Right lobe of liver (tissue), 4 donors: Measurements from ENCODE around the gene SOS2.

Experiments
- CTCF ChIP-seq, 4 donors: fragments of 200-600 bp in 3 of 4; fragments of 450-650 bp in 1 of 4; IDR thresholded peaks; one replicate each; pipeline versions ENCODE4 v1.5.1 to v1.8.0; 2016 to 2022; ENCODE audit warnings: antibody characterized with exemption in 4 of 4, mild to moderate bottlenecking in 2 of 4
- POLR2A ChIP-seq: fragments of 450-650 bp; IDR thresholded peaks from one replicate; pipeline ENCODE4 v1.6.1; 2017; ENCODE audit warnings: antibody characterized with exemption, mild to moderate bottlenecking
- donor health status: DM: no; HTN: no; CAD: no.
- donor health status: DM: no; HTN: no; CAD: no.
- donor health status: DM: no; HTN: yes; CAD: no.

DNA sequence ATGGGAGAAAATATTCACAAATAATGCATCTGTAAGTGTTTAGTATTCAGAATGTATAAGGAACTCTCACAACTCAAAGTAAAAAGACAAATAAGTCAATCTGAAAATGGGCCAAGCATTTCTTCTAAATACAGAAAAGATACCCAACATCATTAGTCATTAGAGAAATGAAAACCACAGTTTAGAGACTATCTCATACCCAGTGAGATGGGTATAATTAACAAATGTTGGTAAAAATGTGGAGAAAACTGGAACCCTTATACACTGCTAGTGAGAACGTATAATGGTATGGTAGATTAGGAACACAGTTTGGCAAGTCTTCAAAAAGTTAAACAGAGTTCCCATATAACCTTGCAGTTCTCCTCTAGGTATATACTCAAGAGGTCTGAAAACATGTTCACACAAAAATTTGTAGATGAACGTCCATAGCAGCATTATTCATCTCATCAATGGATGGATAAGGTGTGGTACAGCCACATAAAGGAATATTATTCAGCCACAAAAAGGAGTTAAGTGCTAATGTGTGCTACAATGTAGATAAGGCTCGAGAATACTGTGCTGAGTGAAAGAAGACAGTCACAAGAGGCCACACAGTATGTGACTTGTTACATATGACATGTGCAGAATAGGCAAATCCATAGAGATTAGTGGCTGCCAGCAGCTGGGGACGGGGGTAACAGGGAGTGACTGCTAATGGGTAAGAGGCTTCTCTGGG lies 120.9 kb downstream of the SOS2 start:
- TF ChIP-seq POLR2A (no peak), CTCF (IDR thresholded peaks at IDR 0.05) (no peak)
